ENCODE data around the gene KLHDC4. TPM values are rescaled to one million over a fixed set of nuclear protein-coding genes. Genes with fewer than 3 reads are reported as not detected.

KLHDC4 gene
- total and polyA plus RNA-seq, 9 donors, result 16.2 to 35.9 (median 26.2) TPM

DNA sequence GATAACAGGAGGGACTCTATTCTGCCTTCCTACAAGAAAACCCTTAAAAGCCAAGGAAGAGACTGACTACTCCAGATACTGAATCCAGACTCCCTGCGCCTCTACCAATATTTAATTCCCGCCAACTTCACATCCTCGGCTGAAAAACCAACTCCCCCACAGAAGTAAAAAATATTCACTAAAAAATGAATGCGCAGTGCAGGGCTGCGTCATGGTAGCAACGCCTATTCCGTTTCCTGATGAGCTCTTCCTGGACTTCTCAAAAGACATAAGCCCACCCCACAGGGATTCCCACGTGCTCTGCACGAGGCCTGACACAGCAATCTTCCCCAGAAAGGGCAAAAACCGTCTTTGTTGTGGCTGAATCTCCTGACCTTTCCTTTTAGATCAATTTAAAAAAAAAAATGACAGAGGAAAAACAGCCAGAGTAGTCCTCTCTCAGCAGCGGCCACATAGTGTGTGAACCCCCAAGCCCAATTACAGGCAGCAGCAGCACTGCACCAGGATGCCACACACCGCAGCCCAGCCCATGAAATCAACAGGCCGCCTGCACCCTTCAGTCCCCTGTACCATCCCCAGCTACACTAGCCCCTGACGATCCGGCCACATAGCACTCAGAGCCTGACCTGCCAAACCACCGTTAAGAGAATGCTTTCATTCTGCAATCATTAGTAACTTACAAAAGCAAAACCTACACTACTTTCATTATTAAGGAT lies 23.9 kb downstream of the KLHDC4 start:
- no peaks in the 10 kb centered on the region for H3K27me3 ChIP-seq
- no peaks in the 10 kb centered on the region for H3K36me3 ChIP-seq
- no peak for DNase-seq
- H3K9me3 ChIP-seq, result no peaks in the 10 kb centered on the region
- H3K27ac ChIP-seq, result no peak overlapping the region
- TF ChIP-seq EP300 (IDR thresholded peaks at IDR 0.05), result no peak
- TF ChIP-seq, protein P1, sequence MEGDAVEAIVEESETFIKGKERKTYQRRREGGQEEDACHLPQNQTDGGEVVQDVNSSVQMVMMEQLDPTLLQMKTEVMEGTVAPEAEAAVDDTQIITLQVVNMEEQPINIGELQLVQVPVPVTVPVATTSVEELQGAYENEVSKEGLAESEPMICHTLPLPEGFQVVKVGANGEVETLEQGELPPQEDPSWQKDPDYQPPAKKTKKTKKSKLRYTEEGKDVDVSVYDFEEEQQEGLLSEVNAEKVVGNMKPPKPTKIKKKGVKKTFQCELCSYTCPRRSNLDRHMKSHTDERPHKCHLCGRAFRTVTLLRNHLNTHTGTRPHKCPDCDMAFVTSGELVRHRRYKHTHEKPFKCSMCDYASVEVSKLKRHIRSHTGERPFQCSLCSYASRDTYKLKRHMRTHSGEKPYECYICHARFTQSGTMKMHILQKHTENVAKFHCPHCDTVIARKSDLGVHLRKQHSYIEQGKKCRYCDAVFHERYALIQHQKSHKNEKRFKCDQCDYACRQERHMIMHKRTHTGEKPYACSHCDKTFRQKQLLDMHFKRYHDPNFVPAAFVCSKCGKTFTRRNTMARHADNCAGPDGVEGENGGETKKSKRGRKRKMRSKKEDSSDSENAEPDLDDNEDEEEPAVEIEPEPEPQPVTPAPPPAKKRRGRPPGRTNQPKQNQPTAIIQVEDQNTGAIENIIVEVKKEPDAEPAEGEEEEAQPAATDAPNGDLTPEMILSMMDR (IDR thresholded peaks at IDR 0.05), result no peak
- TF ChIP-seq POLR2A (IDR thresholded peaks at IDR 0.05), result no peak
- 91 to 92% (median 91%) methylated on average over 16 of the region's 16 CpGs for WGBS, 3 donors
- intact Hi-C loops (cut with DNase I), result loop anchor here in 1 of 4 donors (10.0 kb wide), 1 partner anchor 57 kb away; no protein-coding TSS in a partner anchor
- peaks cover 5% of the 10 kb centered on the region for H3K4me1 ChIP-seq (ENCODE audit: insufficient read depth)
- no peak overlapping the region for H3K4me3 ChIP-seq

DNA sequence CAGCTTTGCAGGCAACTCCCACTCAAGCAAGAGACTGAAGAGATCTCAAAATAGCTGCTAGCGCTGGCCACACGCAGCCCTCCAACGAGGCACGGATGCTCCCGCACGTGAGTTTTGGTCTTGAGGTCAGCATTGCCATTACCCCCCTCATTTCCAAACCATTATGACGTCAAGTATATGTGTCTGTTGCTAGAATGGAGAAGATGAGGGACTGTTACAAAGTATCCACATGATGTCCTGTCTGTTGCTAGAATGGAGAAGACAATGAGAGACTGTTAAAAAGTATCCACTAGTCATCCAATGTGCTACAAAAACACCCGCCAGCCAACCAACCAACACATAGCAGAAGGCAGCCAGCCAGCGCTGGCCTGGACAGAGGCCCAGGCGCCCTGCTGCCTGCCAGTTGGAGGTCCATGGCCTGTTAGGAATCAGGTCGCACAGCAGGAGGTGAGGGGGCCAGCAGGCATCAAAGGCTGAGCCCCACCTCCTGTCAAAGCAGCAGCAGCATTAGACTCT lies 24.8 kb downstream of the KLHDC4 start:
- 28 to 33% (median 28%) methylated on average over 11 of the region's 11 CpGs for WGBS, 3 donors
- Histone ChIP-seq H3K4me3 (no peak overlapping the region), H3K4me1 (ENCODE audit: insufficient read depth) (peaks cover 5% of the 10 kb centered on the region), H3K27me3 (no peaks in the 10 kb centered on the region), H3K27ac (peak overlapping the region in 1 of 2 donors; percentile 52), H3K9me3 (no peaks in the 10 kb centered on the region), H3K36me3 (no peaks in the 10 kb centered on the region)
- intact Hi-C loops (cut with DNase I), result loop anchor here in 1 of 4 donors (10.0 kb wide), 1 partner anchor 56 kb away; no protein-coding TSS in a partner anchor
- TF ChIP-seq EP300 (IDR thresholded peaks at IDR 0.05) (no peak), POLR2A (IDR thresholded peaks at IDR 0.05) (no peak)
- TF ChIP-seq, protein P1 (IDR thresholded peaks at IDR 0.05), result no peak
- DNase-seq, result peak in 3 of 5 donors; percentile 29 to 65 (median 65)

DNA sequence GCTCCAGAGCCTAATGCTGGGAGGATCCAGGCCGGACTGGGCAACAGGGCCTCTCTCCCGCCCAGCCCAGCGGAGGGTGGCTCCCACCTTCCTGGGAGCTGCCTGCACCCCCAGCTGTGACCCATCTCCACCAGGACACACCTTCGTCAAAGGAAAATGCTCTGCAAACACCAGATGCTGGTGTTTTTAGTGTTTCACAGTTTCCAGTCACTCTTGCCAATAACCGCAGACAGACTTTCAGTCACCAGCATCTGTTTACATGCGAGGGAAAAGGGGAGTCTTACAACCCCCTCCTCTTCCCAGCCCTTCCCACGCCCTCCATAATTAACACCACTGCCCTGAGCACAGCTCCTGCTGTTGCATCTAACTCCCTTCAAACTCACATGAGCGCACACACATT lies 25.3 kb downstream of the KLHDC4 start:
- 41 to 53% (median 46%) methylated on average over 8 of the region's 8 CpGs for WGBS, 3 donors
- H3K27ac ChIP-seq, result peak overlapping the region in 1 of 2 donors; percentile 52
- no peaks in the 10 kb centered on the region for H3K27me3 ChIP-seq
- intact Hi-C loops (cut with DNase I), result loop anchor here in 1 of 4 donors (10.0 kb wide), 1 partner anchor 56 kb away; no protein-coding TSS in a partner anchor
- TF ChIP-seq POLR2A (IDR thresholded peaks at IDR 0.05), result no peak
- TF ChIP-seq, protein P1 (IDR thresholded peaks at IDR 0.05), result no peak
- TF ChIP-seq EP300 (IDR thresholded peaks at IDR 0.05), result no peak
- peaks cover 5% of the 10 kb centered on the region for H3K4me1 ChIP-seq (ENCODE audit: insufficient read depth)
- DNase-seq, result peak in 2 of 5 donors; percentile 28 to 55
- H3K4me3 ChIP-seq, result no peak overlapping the region
- H3K9me3 ChIP-seq, result no peaks in the 10 kb centered on the region
- no peaks in the 10 kb centered on the region for H3K36me3 ChIP-seq

DNA sequence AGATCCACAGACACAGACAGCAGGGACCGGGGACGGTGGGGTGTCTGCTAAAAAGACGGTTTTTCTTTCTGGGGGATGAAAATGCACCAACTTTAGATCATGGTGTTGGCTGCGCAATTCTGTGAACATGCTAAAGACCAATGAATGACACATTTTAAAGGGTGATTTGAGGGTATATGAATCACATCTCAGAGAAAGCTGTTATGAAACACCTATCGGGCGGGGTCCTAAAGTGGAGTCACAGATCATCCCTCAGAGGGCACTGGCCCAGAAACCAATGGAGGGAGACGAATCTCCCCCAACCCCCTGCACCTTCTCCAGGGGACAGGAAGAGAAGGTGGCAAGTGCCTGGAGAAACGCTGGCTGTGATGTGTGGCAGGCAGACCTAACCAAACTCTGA lies 26.0 kb downstream of the KLHDC4 start:
- Histone ChIP-seq H3K4me3 (no peak overlapping the region), H3K27ac (peak overlapping the region in 1 of 2 donors; percentile 52), H3K9me3 (no peaks in the 10 kb centered on the region), H3K4me1 (ENCODE audit: insufficient read depth) (peaks cover 5% of the 10 kb centered on the region), H3K27me3 (no peaks in the 10 kb centered on the region), H3K36me3 (no peaks in the 10 kb centered on the region)
- intact Hi-C loops (cut with DNase I), result loop anchor here in 1 of 4 donors (10.0 kb wide), 1 partner anchor 55 kb away; no protein-coding TSS in a partner anchor
- no peak for DNase-seq
- no peak for TF ChIP-seq EP300 (IDR thresholded peaks at IDR 0.05)
- no peak for TF ChIP-seq POLR2A (IDR thresholded peaks at IDR 0.05)
- TF ChIP-seq, protein P1 (IDR thresholded peaks at IDR 0.05), result no peak
- WGBS, 3 donors, result 94 to 97% (median 94%) methylated on average over 8 of the region's 8 CpGs
